Aorta (tissue), 5 donors: ENCODE measurements around the gene PTPRN2. TPM values are rescaled to one million over a fixed set of nuclear protein-coding genes. Genes with fewer than 3 reads are reported as not detected.

ENCODE experiments used
- ATAC-seq: fragments of 200-7000 bp; cut with Tn5 transposase; one replicate; pipeline ENCODE4 v1.9.1; 2022; ENCODE audit warnings: moderate library complexity; ENCODE audit not compliant: low FRiP score
- DNase-seq, 2 donors: peaks; one replicate each; pipeline ENCODE4 v3.0.0-alpha.2; 2020
- H3K27ac ChIP-seq, 2 donors: one replicate each; pipeline ENCODE4 v1.5.1; 2013; ENCODE audit warnings: low read length in 2 of 2, mild to moderate bottlenecking in 2 of 2, moderate library complexity in 2 of 2, control low read depth in 1 of 2, inconsistent platforms in 1 of 2, low read depth in 1 of 2
- H3K27me3 ChIP-seq, 2 donors: one replicate each; pipeline ENCODE4 v1.6.1; 2013; ENCODE audit warnings: control low read depth in 1 of 2, low read length in 1 of 2, mild to moderate bottlenecking in 1 of 2, moderate library complexity in 1 of 2; ENCODE audit not compliant: insufficient read depth in 2 of 2, control insufficient read depth in 1 of 2
- H3K36me3 ChIP-seq, 2 donors: one replicate each; pipeline ENCODE4 v1.6.1; 2013; ENCODE audit warnings: control low read depth in 1 of 2, low read length in 1 of 2, mild to moderate bottlenecking in 1 of 2; ENCODE audit not compliant: insufficient read depth in 2 of 2, control insufficient read depth in 1 of 2
- H3K4me1 ChIP-seq, 2 donors: one replicate each; pipeline ENCODE4 v1.6.1; 2013; ENCODE audit warnings: low read length in 2 of 2, control low read depth in 1 of 2, mild to moderate bottlenecking in 1 of 2, moderate library complexity in 1 of 2; ENCODE audit not compliant: insufficient read depth in 2 of 2, control insufficient read depth in 1 of 2
- H3K4me3 ChIP-seq, 2 donors: one replicate each; pipeline ENCODE4 v1.5.1; 2013; ENCODE audit warnings: low read length in 2 of 2, control low read depth in 1 of 2, mild to moderate bottlenecking in 1 of 2
- H3K9me3 ChIP-seq: one replicate; pipeline ENCODE4 v1.6.1; 2013; ENCODE audit warnings: mild to moderate bottlenecking, low read length; ENCODE audit not compliant: control insufficient read depth
- WGBS, 2 donors: extraction: QIAGEN DNeasy Blood & Tissue Kit; methylation state at CpG; one replicate each; pipeline ENCODE4 v1.1.7; 2013; 5-methylcytosine and 5-hydroxymethylcytosine counted together
- intact Hi-C, 2 donors: fragments of 100-400 bp; cut with DNase I; formaldehyde crosslinking; loops; one replicate each; pipeline versions ENCODE4 v1.14.2 to v1.15.0; 2022
- polyA plus RNA-seq, 2 donors: library from polyadenylated mRNA; stranded (reverse); fragments of 200-250 nt; gene quantifications; one replicate each; pipeline ENCODE4 v1.2.3, GENCODE V29; 2013
- total RNA-seq, 2 donors: library from RNA; stranded (reverse); fragmentation: NEBNext Ultra II Directional; extraction: Animal tissue kit (Norgen Biotek cat#: 25700); gene quantifications; one replicate each; pipeline ENCODE4 v1.2.1, GENCODE V29; 2021
- donor health status: healthy with polysubstance abuse.
- donor health status: Bipolar disorder and iron deficiency.
- donor health status: DM: no; HTN: no; CAD: no.
- donor health status: DM: no; HTN: no; CAD: no.
- donor health status: DM: yes; HTN: yes; CAD: no.

The PTPRN2 gene
- total and polyA plus RNA-seq, 4 donors: 0.67 to 3.3 (median 1.4) TPM

GRCh38 chr7:158112571-158113320 is 474.9 kb downstream of the PTPRN2 start:
- DNase-seq (peak in 1 of 2 donors; percentile 53), ATAC-seq (no peak)
- H3K4me3 ChIP-seq: no peak overlapping the region
- H3K36me3 ChIP-seq: no peaks in the 10 kb centered on the region
- no peak overlapping the region for H3K27ac ChIP-seq
- intact Hi-C loops: no loop called here
- H3K4me1 ChIP-seq: no peaks in the 10 kb centered on the region
- no peaks in the 10 kb centered on the region for H3K27me3 ChIP-seq
- WGBS, 2 donors: 82 to 85% methylated on average over 16 of the region's 16 CpGs
- peaks cover 15% of the 10 kb centered on the region for H3K9me3 ChIP-seq

- H3K4me1 ChIP-seq: no peaks in the 10 kb centered on the region
- WGBS, 2 donors: 85% methylated on average over 15 of the region's 15 CpGs
- intact Hi-C loops: no loop called here
- ATAC-seq (no peak), DNase-seq (peak in 1 of 2 donors; percentile 64)
- no peaks in the 10 kb centered on the region for H3K27me3 ChIP-seq
- no peak overlapping the region for H3K4me3 ChIP-seq
- H3K9me3 ChIP-seq: peaks cover 15% of the 10 kb centered on the region
- no peaks in the 10 kb centered on the region for H3K36me3 ChIP-seq
- H3K27ac ChIP-seq: no peak overlapping the region
Measured at GRCh38 chr7:158111906-158112570, 475.6 kb downstream of the PTPRN2 start.

- intact Hi-C loops: no loop called here
- no peaks in the 10 kb centered on the region for H3K27me3 ChIP-seq
- H3K27ac ChIP-seq: no peak overlapping the region
- H3K4me1 ChIP-seq: no peaks in the 10 kb centered on the region
- peaks cover 12% of the 10 kb centered on the region for H3K9me3 ChIP-seq
- no peak overlapping the region for H3K4me3 ChIP-seq
- no peak for ATAC-seq
- WGBS, 2 donors: 66 to 72% methylated on average over 16 of the region's 16 CpGs
- H3K36me3 ChIP-seq: no peaks in the 10 kb centered on the region
- peak in 1 of 2 donors; percentile 51 for DNase-seq
Measured at GRCh38 chr7:158111049-158111751, 476.4 kb downstream of the PTPRN2 start.

- DNase-seq: peak in 1 of 2 donors; percentile 34
- Histone ChIP-seq H3K27ac (no peak overlapping the region), H3K9me3 (peaks cover 11% of the 10 kb centered on the region), H3K27me3 (no peaks in the 10 kb centered on the region), H3K4me1 (no peaks in the 10 kb centered on the region), H3K4me3 (no peak overlapping the region), H3K36me3 (no peaks in the 10 kb centered on the region)
- intact Hi-C loops: no loop called here
- ATAC-seq: no peak
- 88 to 90% methylated on average over 14 of the region's 14 CpGs for WGBS, 2 donors
Measured at GRCh38 chr7:158110661-158111048, 477.0 kb downstream of the PTPRN2 start.

- Histone ChIP-seq H3K9me3 (peaks cover 11% of the 10 kb centered on the region), H3K4me1 (no peaks in the 10 kb centered on the region), H3K27me3 (no peaks in the 10 kb centered on the region), H3K4me3 (no peak overlapping the region), H3K36me3 (no peaks in the 10 kb centered on the region), H3K27ac (no peak overlapping the region)
- DNase-seq (peak in 1 of 2 donors; percentile 67), ATAC-seq (no peak)
- intact Hi-C loops: no loop called here
- WGBS, 2 donors: 88 to 92% methylated on average over 13 to 15 of the region's 15 CpGs
Measured at GRCh38 chr7:158110034-158110590, 477.5 kb downstream of the PTPRN2 start.

GRCh38 chr7:158109364-158110033 is 478.1 kb downstream of the PTPRN2 start:
- H3K27me3 ChIP-seq: no peaks in the 10 kb centered on the region
- no peaks in the 10 kb centered on the region for H3K36me3 ChIP-seq
- DNase-seq (peak in 1 of 2 donors; percentile 12), ATAC-seq (no peak)
- no peak overlapping the region for H3K4me3 ChIP-seq
- intact Hi-C loops: no loop called here
- peaks cover 10% of the 10 kb centered on the region for H3K9me3 ChIP-seq
- whole genome bisulfite sequencing, 2 donors: 75 to 82% methylated on average over 12 of the region's 12 CpGs
- H3K27ac ChIP-seq: no peak overlapping the region
- no peaks in the 10 kb centered on the region for H3K4me1 ChIP-seq

- intact Hi-C loops: no loop called here
- no peak for DNase-seq
- WGBS, 2 donors: 81 to 83% methylated on average over 4 of the region's 4 CpGs
- no peak for ATAC-seq
- Histone ChIP-seq H3K4me3 (no peak overlapping the region), H3K36me3 (no peaks in the 10 kb centered on the region), H3K27ac (no peak overlapping the region), H3K4me1 (no peaks in the 10 kb centered on the region), H3K27me3 (no peaks in the 10 kb centered on the region), H3K9me3 (peaks cover 8% of the 10 kb centered on the region)
Measured at GRCh38 chr7:158108646-158109293, 478.9 kb downstream of the PTPRN2 start.

GRCh38 chr7:158107806-158108205 is 479.8 kb downstream of the PTPRN2 start:
- no peak overlapping the region for H3K27ac ChIP-seq
- no peaks in the 10 kb centered on the region for H3K4me1 ChIP-seq
- H3K4me3 ChIP-seq: no peak overlapping the region
- H3K9me3 ChIP-seq: peaks cover 4% of the 10 kb centered on the region
- 78 to 83% methylated on average over 2 of the region's 2 CpGs for WGBS, 2 donors
- intact Hi-C loops: no loop called here
- no peak for DNase-seq
- H3K27me3 ChIP-seq: no peaks in the 10 kb centered on the region
- ATAC-seq: no peak
- no peaks in the 10 kb centered on the region for H3K36me3 ChIP-seq
